ENCODE measurements around the gene PLEKHG4. TPM values are rescaled to one million over a fixed set of nuclear protein-coding genes. Genes with fewer than 3 reads are reported as not detected.
A peak's percentile ranks its signal among the peaks of the same experiment; 100 is the strongest.

Gene PLEKHG4
- total RNA-seq, 1 experiment from 2014 or later, result 38.5 TPM

- TF ChIP-seq YY1 (IDR thresholded peaks at IDR 0.05; ENCODE audit: extremely low read depth, insufficient replicate concordance, low read depth, low read length), result no peak
- TF ChIP-seq ZNF274 (IDR thresholded peaks at IDR 0.05; ENCODE audit: low read depth, low read length), result no peak
- TF ChIP-seq MAX (IDR thresholded peaks at IDR 0.05), result no peak
- TF ChIP-seq CTCF (IDR thresholded peaks at IDR 0.05 in 2 of 3, conservative IDR thresholded peaks at IDR 0.05 in 1 of 3; ENCODE audit: borderline replicate concordance in 1 of 3, insufficient read depth in 1 of 3, low read depth in 2 of 3, low read length in 2 of 3), result no peak
Observed at GRCh38 chr16:67283826-67284555, 4.7 kb downstream of the PLEKHG4 start (continued).

GRCh38 chr16:67284699-67285646, 5.6 kb downstream of the PLEKHG4 start:
- intact Hi-C loops (cut with micrococcal nuclease), result no loop called here
- Histone ChIP-seq H3K4me1 (ENCODE audit: control insufficient read depth in 1 of 2, insufficient read depth in 2 of 2, low read length in 2 of 2) (peaks cover 8 to 19% of the 10 kb centered on the region in 2 experiments), H2AFZ (ENCODE audit: low read depth, low read length, poor library complexity, severe bottlenecking) (no peak overlapping the region), H4K20me1 (ENCODE audit: insufficient read depth) (no peaks in the 10 kb centered on the region), H3K9me3 (ENCODE audit: control insufficient read depth in 1 of 2, insufficient read depth in 1 of 2, low read depth in 1 of 2, low read length in 2 of 2) (no peaks in the 10 kb centered on the region), H3K27me3 (ENCODE audit: insufficient read depth, low read length) (no peaks in the 10 kb centered on the region), H3K4me3 (replicated peaks in 1 of 2; ENCODE audit: low read depth in 1 of 2, low read length in 2 of 2) (no peak overlapping the region), H3K27ac (ENCODE audit: low read depth, low read length) (no peak overlapping the region), H3K79me2 (ENCODE audit: insufficient read depth, low read length) (no peaks in the 10 kb centered on the region), H3K9ac (ENCODE audit: low read length) (no peak overlapping the region), H3K9me2 (ENCODE audit: insufficient read depth) (no peaks in the 10 kb centered on the region), H3K36me3 (ENCODE audit: control insufficient read depth in 1 of 2, insufficient read depth in 2 of 2, low read length in 2 of 2) (peaks cover 3 to 5% of the 10 kb centered on the region in 2 experiments; a peak in 2 of 4 replicates), H3K4me2 (ENCODE audit: low read length) (no peak overlapping the region)
- ChIA-PET POLR2A (interaction anchor here (1.5 kb wide), 1 partner anchor 38 kb away, joined by 4 read pairs; the partner anchor contains the start of gene FHOD1), RAD21 (ENCODE audit: low non-redundant PET in 1 of 2, low total read pairs in 2 of 2, uncharacterized antibody in 2 of 2, unreplicated experiment in 2 of 2) (no interaction called here), CTCF (interaction anchor here (0.6 to 2.0 kb wide), 2 partner anchors 25 to 153 kb away, joined by 3 to 6 read pairs; no protein-coding TSS in a partner anchor)
- no TSS peak for BruUV-seq (replicated peaks)
- TF ChIP-seq CTCF (IDR thresholded peaks at IDR 0.05 in 2 of 3, conservative IDR thresholded peaks at IDR 0.05 in 1 of 3; ENCODE audit: borderline replicate concordance in 1 of 3, insufficient read depth in 1 of 3, low read depth in 2 of 3, low read length in 2 of 3), result peak in 2 of 3 experiments; percentile 28 to 34; a peak in 3 of 6 replicates
- no peak for TF ChIP-seq EZH2 (IDR thresholded peaks at IDR 0.05)
- no peak for DNase-seq (ENCODE audit: low read depth, low spot score)
- ATAC-seq, result peak; percentile 73

All from HCT116 (cell line).